HG02759 (cell line): Measurements from ENCODE around the gene SSRP1.

Experiments used
- ATAC-seq: cut with Tn5 transposase; IDR thresholded peaks from one replicate; pipeline ENCODE4 v1.9.1; 2021; ENCODE audit warnings: mild to moderate bottlenecking, moderate library complexity; ENCODE audit not compliant: unreplicated experiment

Gene SSRP1

GRCh38 chr11:57320067-57320718, 15.5 kb downstream of the SSRP1 start:
- ATAC-seq = no peak

- ATAC-seq = no peak
Measured at GRCh38 chr11:57318178-57318577, 17.5 kb downstream of the SSRP1 start.

GRCh38 chr11:57316017-57316416, 19.7 kb downstream of the SSRP1 start:
- ATAC-seq = no peak

GRCh38 chr11:57315491-57315890, 20.2 kb downstream of the SSRP1 start:
- no peak for ATAC-seq

GRCh38 chr11:57314221-57314973, 21.3 kb downstream of the SSRP1 start:
- no peak for ATAC-seq

GRCh38 chr11:57313788-57314135, 21.9 kb downstream of the SSRP1 start:
- no peak for ATAC-seq

GRCh38 chr11:57313071-57313787, 22.5 kb downstream of the SSRP1 start:
- ATAC-seq = no peak

GRCh38 chr11:57312511-57313021, 23.1 kb downstream of the SSRP1 start:
- ATAC-seq = no peak

- ATAC-seq = peak; percentile 98
Measured at GRCh38 chr11:57311109-57311936, 24.4 kb downstream of the SSRP1 start.

- no peak for ATAC-seq
Measured at GRCh38 chr11:57310630-57311086, 25.0 kb downstream of the SSRP1 start.

GRCh38 chr11:57310091-57310490, 25.6 kb downstream of the SSRP1 start:
- ATAC-seq = no peak

- ATAC-seq = no peak
Measured at GRCh38 chr11:57309106-57310059, 26.3 kb downstream of the SSRP1 start.

GRCh38 chr11:57308426-57309060, 27.1 kb downstream of the SSRP1 start:
- ATAC-seq = no peak

- ATAC-seq = no peak
Measured at GRCh38 chr11:57307666-57308270, 27.9 kb downstream of the SSRP1 start.

GRCh38 chr11:57306940-57307565, 28.6 kb downstream of the SSRP1 start:
- ATAC-seq = no peak

- ATAC-seq = no peak
Measured at GRCh38 chr11:57306161-57306876, 29.4 kb downstream of the SSRP1 start.

- no peak for ATAC-seq
Measured at GRCh38 chr11:57305523-57305922, 30.2 kb downstream of the SSRP1 start.
